Epithelial cell of proximal tubule (primary cell): Measurements from ENCODE around the gene GNAI3. TPM values are rescaled to one million over a fixed set of nuclear protein-coding genes. Genes with fewer than 3 reads are reported as not detected.

Experiments used
- DNase-seq: peaks from one replicate; pipeline ENCODE4 v3.0.0-alpha.2; 2011; ENCODE audit warnings: low read depth
- H3K4me3 ChIP-seq: 2 replicates; pipeline ENCODE4 v1.5.1; 2011; ENCODE audit warnings: low read depth, mild to moderate bottlenecking, low read length
- total RNA-seq: library from RNA; depleted of rRNA; stranded (reverse); fragments of >200 nt; gene quantifications from 2 replicates; pipeline ENCODE4 v1.2.3, GENCODE V29; 2015
- TF ChIP-seq, protein P1 (sequence below): conservative IDR thresholded peaks from 2 replicates; pipeline ENCODE4 v1.5.1; 2012; ENCODE audit warnings: low read depth, mild to moderate bottlenecking, low read length

GNAI3 gene
- total RNA-seq, 1 donor from 2014 or later = 12.7 TPM

DNA sequence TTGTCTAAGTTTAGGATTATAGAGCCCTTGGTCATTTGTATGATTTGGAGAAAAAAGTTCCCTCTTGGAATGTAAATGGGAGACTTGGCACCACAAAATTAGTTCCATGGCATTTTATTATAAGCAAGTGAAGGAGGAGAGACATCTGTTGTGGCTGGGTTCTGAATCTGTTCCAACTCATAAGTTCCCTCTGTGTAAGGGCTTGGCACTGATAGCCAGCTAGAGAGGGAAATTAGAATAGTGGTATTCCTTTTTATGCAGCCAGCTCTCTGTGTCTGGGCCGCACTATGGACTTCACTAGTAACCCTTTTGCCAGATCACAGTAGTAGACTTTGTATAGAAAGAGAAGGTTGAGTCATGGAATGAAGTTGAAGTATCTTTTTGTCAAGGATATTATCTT is 31.1 kb downstream of the GNAI3 start:
- DNase-seq = no peak
- TF ChIP-seq, protein P1, sequence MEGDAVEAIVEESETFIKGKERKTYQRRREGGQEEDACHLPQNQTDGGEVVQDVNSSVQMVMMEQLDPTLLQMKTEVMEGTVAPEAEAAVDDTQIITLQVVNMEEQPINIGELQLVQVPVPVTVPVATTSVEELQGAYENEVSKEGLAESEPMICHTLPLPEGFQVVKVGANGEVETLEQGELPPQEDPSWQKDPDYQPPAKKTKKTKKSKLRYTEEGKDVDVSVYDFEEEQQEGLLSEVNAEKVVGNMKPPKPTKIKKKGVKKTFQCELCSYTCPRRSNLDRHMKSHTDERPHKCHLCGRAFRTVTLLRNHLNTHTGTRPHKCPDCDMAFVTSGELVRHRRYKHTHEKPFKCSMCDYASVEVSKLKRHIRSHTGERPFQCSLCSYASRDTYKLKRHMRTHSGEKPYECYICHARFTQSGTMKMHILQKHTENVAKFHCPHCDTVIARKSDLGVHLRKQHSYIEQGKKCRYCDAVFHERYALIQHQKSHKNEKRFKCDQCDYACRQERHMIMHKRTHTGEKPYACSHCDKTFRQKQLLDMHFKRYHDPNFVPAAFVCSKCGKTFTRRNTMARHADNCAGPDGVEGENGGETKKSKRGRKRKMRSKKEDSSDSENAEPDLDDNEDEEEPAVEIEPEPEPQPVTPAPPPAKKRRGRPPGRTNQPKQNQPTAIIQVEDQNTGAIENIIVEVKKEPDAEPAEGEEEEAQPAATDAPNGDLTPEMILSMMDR = no peak
- H3K4me3 ChIP-seq = no peak overlapping the region

DNA sequence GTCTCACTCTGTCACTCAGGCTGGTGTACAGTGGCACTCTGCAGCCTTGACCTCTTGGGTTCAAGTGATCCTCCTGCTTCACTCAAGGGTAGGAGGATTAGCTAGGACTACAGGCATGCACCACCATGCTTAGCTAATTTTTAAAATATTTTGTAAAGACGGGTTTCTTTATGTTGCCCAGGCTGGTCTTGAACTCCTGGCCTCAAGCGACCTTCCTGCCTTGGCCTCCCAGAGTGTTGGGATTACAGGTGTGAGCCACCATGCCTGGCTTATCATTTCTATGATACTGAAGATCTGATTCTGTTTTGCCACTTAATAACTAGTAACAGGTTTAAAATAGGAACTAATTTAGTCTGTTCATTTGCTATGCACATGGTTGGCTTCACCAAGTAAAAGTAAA is 33.6 kb downstream of the GNAI3 start:
- H3K4me3 ChIP-seq = no peak overlapping the region
- no peak for DNase-seq
- TF ChIP-seq, protein P1 = no peak

DNA sequence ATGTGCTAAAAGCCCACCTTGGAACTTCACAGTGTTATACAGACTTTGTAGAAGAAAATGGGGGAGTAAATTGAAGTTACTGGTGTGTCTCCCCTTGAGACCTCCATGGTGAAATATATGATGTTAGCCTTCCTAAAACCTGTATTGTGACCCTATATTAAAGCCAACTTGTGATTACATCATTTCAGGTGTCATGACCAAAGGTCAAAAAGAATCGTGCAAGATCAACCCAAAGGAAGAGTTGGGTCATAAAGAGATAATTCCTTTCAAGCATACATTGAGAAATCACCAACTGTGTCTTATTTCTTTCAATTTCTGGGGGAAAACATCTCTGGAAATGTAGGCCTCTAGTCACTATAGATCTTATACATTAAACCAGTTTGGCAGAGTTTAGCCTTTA is 36.4 kb downstream of the GNAI3 start:
- DNase-seq = no peak
- no peak overlapping the region for H3K4me3 ChIP-seq
- TF ChIP-seq, protein P1 = no peak

- TF ChIP-seq, protein P1 = no peak
- no peak for DNase-seq
- no peak overlapping the region for H3K4me3 ChIP-seq
These were observed 37.6 kb downstream of the GNAI3 start for GRCh38 chr1:109586055-109586454.

GRCh38 chr1:109589177-109589576 is 40.8 kb downstream of the GNAI3 start:
- DNase-seq = no peak
- TF ChIP-seq, protein P1 = no peak

DNA sequence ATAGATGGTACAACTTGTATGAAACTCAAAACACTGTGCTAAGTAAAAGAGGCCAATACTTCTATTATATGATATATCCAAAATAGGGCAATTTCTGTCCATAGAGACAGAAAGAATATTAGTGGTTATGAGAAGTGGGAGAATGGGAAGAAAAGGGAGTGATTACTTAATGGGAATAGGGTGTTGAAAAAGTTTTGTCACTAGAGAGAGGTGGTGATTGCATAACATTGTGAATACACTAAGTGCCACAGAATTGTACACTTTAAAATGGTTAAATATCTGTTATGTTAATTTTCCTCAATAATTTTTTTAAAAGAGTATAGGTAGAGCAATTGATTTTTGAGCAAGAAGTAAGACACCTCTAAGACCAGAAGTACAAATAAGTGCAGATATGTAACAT is 41.3 kb downstream of the GNAI3 start:
- no peak overlapping the region for H3K4me3 ChIP-seq
- TF ChIP-seq, protein P1 = no peak
- no peak for DNase-seq

More at GRCh38 chr1:109589177-109589576, 40.8 kb downstream of the GNAI3 start:
- H3K4me3 ChIP-seq = no peak overlapping the region

- no peak overlapping the region for H3K4me3 ChIP-seq
- TF ChIP-seq, protein P1 = no peak
- no peak for DNase-seq
These were observed 44.5 kb downstream of the GNAI3 start for GRCh38 chr1:109592916-109593315.
